Activated CD4-positive, alpha-beta T cell treated with anti-CD3 and anti-CD28 coated beads, Interleukin-2, amount 10 ng/mL, durations not matched to agents 7 days and 5 days (primary cell): ENCODE data around the gene ARID4B. TPM values are rescaled to one million over a fixed set of nuclear protein-coding genes. Genes with fewer than 3 reads are reported as not detected.
A peak's percentile ranks its signal among the peaks of the same experiment; 100 is the strongest.

Experiments used
- CTCF ChIA-PET: fragments of 350-600 bp; sonication (Branson Sonifier 250); formaldehyde crosslinking; loops from one replicate; lab custom pipeline; 2021; ENCODE audit warnings: antibody characterized with exemption; lab: Charles Lee
- POLR2A ChIA-PET: fragments of 350-600 bp; sonication (Branson Sonifier 250); formaldehyde crosslinking; loops from one replicate; lab custom pipeline; 2021; ENCODE audit warnings: antibody characterized with exemption; lab: Charles Lee
- DNase-seq: peaks from one replicate; pipeline ENCODE4 v3.0.0-alpha.2; 2020
- H3K27ac Mint-ChIP-seq: one replicate; pipeline ENCODE4 v1.8.0; 2021; ENCODE audit warnings: mild to moderate bottlenecking, moderate library complexity, mixed read lengths
- H3K27me3 Mint-ChIP-seq: one replicate; pipeline ENCODE4 v1.8.0; 2021; ENCODE audit warnings: mixed read lengths
- H3K36me3 Mint-ChIP-seq: one replicate; pipeline ENCODE4 v1.8.0; 2021; ENCODE audit warnings: low read depth, mixed read lengths
- H3K4me1 Mint-ChIP-seq: one replicate; pipeline ENCODE4 v1.8.0; 2021; ENCODE audit warnings: mixed read lengths
- H3K4me3 Mint-ChIP-seq: one replicate; pipeline ENCODE4 v1.8.0; 2021; ENCODE audit warnings: mild to moderate bottlenecking, moderate library complexity, mixed read lengths
- H3K9me3 Mint-ChIP-seq: one replicate; pipeline ENCODE4 v1.8.0; 2021; ENCODE audit warnings: mixed read lengths
- total RNA-seq, 2 experiments: library from RNA; stranded (reverse); gene quantifications; one replicate each; pipeline ENCODE4 v1.2.3, GENCODE V29; 2021

ARID4B gene
- total RNA-seq, 2 experiments from 2014 or later = 43.7 to 47.3 TPM

- Mint-ChIP-seq H3K4me1 (peaks cover 52% of the 10 kb centered on the region), H3K36me3 (peaks cover 12% of the 10 kb centered on the region), H3K27ac (peak overlapping the region; percentile 58), H3K4me3 (no peak overlapping the region), H3K27me3 (no peaks in the 10 kb centered on the region), H3K9me3 (no peaks in the 10 kb centered on the region)
- no peak for DNase-seq
- ChIA-PET POLR2A (interaction anchor here (0.6 kb wide), 1 partner anchor 536 kb away, joined by 7 read pairs; no protein-coding TSS in a partner anchor), CTCF (interaction anchor here (0.6 to 1.7 kb wide), 4 partner anchors 18 to 535 kb away, joined by 3 to 6 read pairs (median 5); no protein-coding TSS in a partner anchor)
Measured at GRCh38 chr1:235307158-235308124, 20.5 kb downstream of the ARID4B start.

GRCh38 chr1:235304549-235305451 is 23.2 kb downstream of the ARID4B start:
- H3K27me3 Mint-ChIP-seq = no peaks in the 10 kb centered on the region
- H3K4me1 Mint-ChIP-seq = peaks cover 40% of the 10 kb centered on the region
- DNase-seq = peak; percentile 33
- H3K9me3 Mint-ChIP-seq = no peaks in the 10 kb centered on the region
- CTCF ChIA-PET = interaction anchor here (1.2 to 1.3 kb wide), 2 partner anchors 12 to 20 kb away, joined by 3 read pairs; no protein-coding TSS in a partner anchor
- POLR2A ChIA-PET = interaction anchor here (0.6 kb wide), 1 partner anchor 10 kb away, joined by 3 read pairs; no protein-coding TSS in a partner anchor
- peak overlapping the region; percentile 5 for H3K4me3 Mint-ChIP-seq
- H3K36me3 Mint-ChIP-seq = peaks cover 5% of the 10 kb centered on the region
- peak overlapping the region; percentile 78 for H3K27ac Mint-ChIP-seq

GRCh38 chr1:235302143-235302542 is 25.8 kb downstream of the ARID4B start:
- peaks cover 2% of the 10 kb centered on the region for H3K9me3 Mint-ChIP-seq
- H3K27me3 Mint-ChIP-seq = no peaks in the 10 kb centered on the region
- no peak for DNase-seq
- H3K4me1 Mint-ChIP-seq = peaks cover 60% of the 10 kb centered on the region
- H3K36me3 Mint-ChIP-seq = peaks cover 11% of the 10 kb centered on the region
- ChIA-PET POLR2A (no interaction called here), CTCF (no interaction called here)
- no peak overlapping the region for H3K27ac Mint-ChIP-seq
- H3K4me3 Mint-ChIP-seq = no peak overlapping the region

GRCh38 chr1:235299169-235299858 is 28.7 kb downstream of the ARID4B start:
- Mint-ChIP-seq H3K4me1 (peaks cover 50% of the 10 kb centered on the region), H3K9me3 (peaks cover 7% of the 10 kb centered on the region), H3K36me3 (peaks cover 15% of the 10 kb centered on the region), H3K27me3 (no peaks in the 10 kb centered on the region), H3K4me3 (no peak overlapping the region), H3K27ac (no peak overlapping the region)
- POLR2A ChIA-PET = no interaction called here
- no peak for DNase-seq
- CTCF ChIA-PET = interaction anchor here (0.8 to 2.0 kb wide), 3 partner anchors 12 to 29 kb away, joined by 3 to 5 read pairs (median 3); partner anchors contain the start of genes ARID4B and GGPS1

GRCh38 chr1:235298758-235299157 is 29.2 kb downstream of the ARID4B start:
- Mint-ChIP-seq H3K27ac (peak overlapping the region; percentile 72), H3K4me3 (no peak overlapping the region)

GRCh38 chr1:235297579-235297978 is 30.4 kb downstream of the ARID4B start:
- DNase-seq = peak; percentile 26
- Mint-ChIP-seq H3K4me3 (peak overlapping the region; percentile 57), H3K9me3 (peaks cover 7% of the 10 kb centered on the region), H3K27ac (peak overlapping the region; percentile 83), H3K4me1 (peaks cover 47% of the 10 kb centered on the region), H3K36me3 (peaks cover 14% of the 10 kb centered on the region), H3K27me3 (no peaks in the 10 kb centered on the region)
- POLR2A ChIA-PET = no interaction called here
- CTCF ChIA-PET = no interaction called here

More at GRCh38 chr1:235298758-235299157, 29.2 kb downstream of the ARID4B start:
- Mint-ChIP-seq H3K9me3 (peaks cover 7% of the 10 kb centered on the region), H3K36me3 (peaks cover 14% of the 10 kb centered on the region), H3K4me1 (peaks cover 48% of the 10 kb centered on the region), H3K27me3 (no peaks in the 10 kb centered on the region)
- DNase-seq = no peak
- ChIA-PET CTCF (interaction anchor here (0.8 kb wide), 1 partner anchor 17 kb away, joined by 3 read pairs; no protein-coding TSS in a partner anchor), POLR2A (no interaction called here)

- DNase-seq = no peak
- H3K4me1 Mint-ChIP-seq = peaks cover 47% of the 10 kb centered on the region
- CTCF ChIA-PET = no interaction called here
- H3K9me3 Mint-ChIP-seq = peaks cover 7% of the 10 kb centered on the region
- POLR2A ChIA-PET = no interaction called here
- H3K36me3 Mint-ChIP-seq = peaks cover 14% of the 10 kb centered on the region
- H3K4me3 Mint-ChIP-seq = no peak overlapping the region
- H3K27me3 Mint-ChIP-seq = no peaks in the 10 kb centered on the region
- H3K27ac Mint-ChIP-seq = peak overlapping the region; percentile 83
Measured at GRCh38 chr1:235296729-235297128, 31.2 kb downstream of the ARID4B start.

- H3K4me1 Mint-ChIP-seq = peaks cover 48% of the 10 kb centered on the region
- H3K27ac Mint-ChIP-seq = no peak overlapping the region
- CTCF ChIA-PET = no interaction called here
- no peaks in the 10 kb centered on the region for H3K27me3 Mint-ChIP-seq
- peaks cover 17% of the 10 kb centered on the region for H3K36me3 Mint-ChIP-seq
- no peak overlapping the region for H3K4me3 Mint-ChIP-seq
- no peak for DNase-seq
- H3K9me3 Mint-ChIP-seq = peaks cover 7% of the 10 kb centered on the region
- POLR2A ChIA-PET = no interaction called here
Measured at GRCh38 chr1:235295902-235296350, 32.1 kb downstream of the ARID4B start.

GRCh38 chr1:235293322-235293942 is 34.5 kb downstream of the ARID4B start:
- Mint-ChIP-seq H3K27ac (no peak overlapping the region), H3K27me3 (no peaks in the 10 kb centered on the region)
- no peak for DNase-seq

GRCh38 chr1:235292790-235293189 is 35.2 kb downstream of the ARID4B start:
- POLR2A ChIA-PET = no interaction called here
- H3K36me3 Mint-ChIP-seq = peaks cover 21% of the 10 kb centered on the region
- CTCF ChIA-PET = interaction anchor here (0.7 to 0.8 kb wide), 2 partner anchors 51 to 606 kb away, joined by 3 to 4 read pairs; no protein-coding TSS in a partner anchor

More at GRCh38 chr1:235293322-235293942, 34.5 kb downstream of the ARID4B start:
- POLR2A ChIA-PET = no interaction called here
- peaks cover 22% of the 10 kb centered on the region for H3K36me3 Mint-ChIP-seq
- H3K9me3 Mint-ChIP-seq = peaks cover 7% of the 10 kb centered on the region
- no peak overlapping the region for H3K4me3 Mint-ChIP-seq
- H3K4me1 Mint-ChIP-seq = peaks cover 38% of the 10 kb centered on the region
- CTCF ChIA-PET = no interaction called here

GRCh38 chr1:235291599-235292091 is 36.3 kb downstream of the ARID4B start:
- H3K27ac Mint-ChIP-seq = no peak overlapping the region
- ChIA-PET POLR2A (no interaction called here), CTCF (interaction anchor here (0.7 kb wide), 1 partner anchor 811 kb away, joined by 3 read pairs; no protein-coding TSS in a partner anchor)
- H3K9me3 Mint-ChIP-seq = peaks cover 3% of the 10 kb centered on the region
- no peak for DNase-seq
- peaks cover 16% of the 10 kb centered on the region for H3K36me3 Mint-ChIP-seq
- no peak overlapping the region for H3K4me3 Mint-ChIP-seq
- peaks cover 27% of the 10 kb centered on the region for H3K4me1 Mint-ChIP-seq
- no peaks in the 10 kb centered on the region for H3K27me3 Mint-ChIP-seq

More at GRCh38 chr1:235292790-235293189, 35.2 kb downstream of the ARID4B start:
- H3K4me1 Mint-ChIP-seq = peaks cover 35% of the 10 kb centered on the region
- no peak overlapping the region for H3K27ac Mint-ChIP-seq
- DNase-seq = no peak
- H3K9me3 Mint-ChIP-seq = peaks cover 5% of the 10 kb centered on the region
- no peak overlapping the region for H3K4me3 Mint-ChIP-seq
- H3K27me3 Mint-ChIP-seq = no peaks in the 10 kb centered on the region
